T-helper 1 cell treated with Interleukin-12 subunit alpha and Interleukin-12 subunit beta and Interleukin-4 antibody, amounts not matched to agents 30 μg/mL and 1 μg/mL, for 36 hours (primary cell): Measurements from ENCODE around the gene PCF11.
"Not testable (repeated sequence)": the region's sequence is repeated elsewhere in the genome, so short reads cannot be mapped to it uniquely, and the experiment has no call there.

Experiments
- H3K27ac Mint-ChIP-seq: one replicate; pipeline ENCODE4 v1.8.0; 2021; ENCODE audit warnings: mild to moderate bottlenecking, mixed read lengths
- H3K27me3 Mint-ChIP-seq: one replicate; pipeline ENCODE4 v1.8.0; 2021; ENCODE audit warnings: low read depth, mixed read lengths
- H3K36me3 Mint-ChIP-seq: one replicate; pipeline ENCODE4 v1.8.0; 2021; ENCODE audit warnings: low read depth, mixed read lengths
- H3K4me1 Mint-ChIP-seq: one replicate; pipeline ENCODE4 v1.8.0; 2021; ENCODE audit warnings: low read depth, mixed read lengths
- H3K4me3 Mint-ChIP-seq: one replicate; pipeline ENCODE4 v1.8.0; 2021; ENCODE audit warnings: mild to moderate bottlenecking, moderate library complexity, mixed read lengths
- H3K9me3 Mint-ChIP-seq: one replicate; pipeline ENCODE4 v1.8.0; 2021; ENCODE audit warnings: mixed read lengths

The PCF11 gene

GRCh38 chr11:83156996-83157593 lies at the start of gene PCF11:
PCF11 (plus strand) TSS chr11:83157131; CDS start chr11:83157440, 309 bp downstream.
- Mint-ChIP-seq H3K9me3 (no peaks in the 10 kb centered on the region), H3K4me1 (peaks cover 30% of the 10 kb centered on the region), H3K27ac (peak within 1 kb of the TSS; percentile 94), H3K36me3 (peaks cover 41% of the 10 kb centered on the region), H3K27me3 (no peaks in the 10 kb centered on the region), H3K4me3 (peak within 1 kb of the TSS; percentile 99)

GRCh38 chr11:83112886-83113285 lies 44.0 kb upstream of the PCF11 start:
- Mint-ChIP-seq H3K27ac (no peak overlapping the region), H3K27me3 (no peaks in the 10 kb centered on the region), H3K4me3 (no peak overlapping the region), H3K36me3 (peaks cover 6% of the 10 kb centered on the region), H3K9me3 (no peaks in the 10 kb centered on the region), H3K4me1 (peaks cover 17% of the 10 kb centered on the region)

- no peak overlapping the region for H3K27ac Mint-ChIP-seq
- no peaks in the 10 kb centered on the region for H3K9me3 Mint-ChIP-seq
- H3K27me3 Mint-ChIP-seq, result no peaks in the 10 kb centered on the region
- peak overlapping the region; percentile 11 for H3K4me3 Mint-ChIP-seq
- peaks cover 6% of the 10 kb centered on the region for H3K36me3 Mint-ChIP-seq
- H3K4me1 Mint-ChIP-seq, result peaks cover 26% of the 10 kb centered on the region
Measured at GRCh38 chr11:83115026-83115425, 41.9 kb upstream of the PCF11 start.

- Mint-ChIP-seq H3K36me3 (peaks cover 6% of the 10 kb centered on the region), H3K4me1 (peaks cover 26% of the 10 kb centered on the region), H3K27ac (no peak overlapping the region), H3K9me3 (no peaks in the 10 kb centered on the region), H3K27me3 (no peaks in the 10 kb centered on the region), H3K4me3 (peak overlapping the region; percentile 11)
Measured at GRCh38 chr11:83115551-83115950, 41.4 kb upstream of the PCF11 start.

- Mint-ChIP-seq H3K4me3 (peak overlapping the region; percentile 86), H3K36me3 (peaks cover 5% of the 10 kb centered on the region), H3K9me3 (no peaks in the 10 kb centered on the region), H3K4me1 (peaks cover 26% of the 10 kb centered on the region), H3K27ac (no peak overlapping the region), H3K27me3 (no peaks in the 10 kb centered on the region)
Measured at GRCh38 chr11:83116015-83116641, 40.8 kb upstream of the PCF11 start.

- peaks cover 2% of the 10 kb centered on the region for H3K36me3 Mint-ChIP-seq
- H3K9me3 Mint-ChIP-seq, result no peaks in the 10 kb centered on the region
- H3K4me3 Mint-ChIP-seq, result no peak overlapping the region
- H3K4me1 Mint-ChIP-seq, result peaks cover 38% of the 10 kb centered on the region
- H3K27me3 Mint-ChIP-seq, result no peaks in the 10 kb centered on the region
- peak overlapping the region; percentile 45 for H3K27ac Mint-ChIP-seq
Measured at GRCh38 chr11:83118814-83119213, 38.1 kb upstream of the PCF11 start.

GRCh38 chr11:83119216-83119615 lies 37.7 kb upstream of the PCF11 start:
- H3K36me3 Mint-ChIP-seq, result peaks cover 2% of the 10 kb centered on the region
- H3K4me1 Mint-ChIP-seq, result peaks cover 38% of the 10 kb centered on the region
- H3K27me3 Mint-ChIP-seq, result no peaks in the 10 kb centered on the region
- no peak overlapping the region for H3K4me3 Mint-ChIP-seq
- no peaks in the 10 kb centered on the region for H3K9me3 Mint-ChIP-seq
- H3K27ac Mint-ChIP-seq, result no peak overlapping the region

GRCh38 chr11:83120327-83120726 lies 36.6 kb upstream of the PCF11 start:
- no peak overlapping the region for H3K4me3 Mint-ChIP-seq
- H3K36me3 Mint-ChIP-seq, result peaks cover 2% of the 10 kb centered on the region
- no peaks in the 10 kb centered on the region for H3K9me3 Mint-ChIP-seq
- H3K27me3 Mint-ChIP-seq, result no peaks in the 10 kb centered on the region
- no peak overlapping the region for H3K27ac Mint-ChIP-seq
- peaks cover 35% of the 10 kb centered on the region for H3K4me1 Mint-ChIP-seq

GRCh38 chr11:83122050-83122449 lies 34.9 kb upstream of the PCF11 start:
- Mint-ChIP-seq H3K27me3 (no peaks in the 10 kb centered on the region), H3K4me1 (peaks cover 28% of the 10 kb centered on the region), H3K9me3 (no peaks in the 10 kb centered on the region), H3K27ac (peak overlapping the region; percentile 13), H3K4me3 (no peak overlapping the region), H3K36me3 (no peaks in the 10 kb centered on the region)

- no peaks in the 10 kb centered on the region for H3K9me3 Mint-ChIP-seq
Measured at GRCh38 chr11:83122766-83123165, 34.2 kb upstream of the PCF11 start.

GRCh38 chr11:83124636-83125424 lies 32.1 kb upstream of the PCF11 start:
- Mint-ChIP-seq H3K4me1 (peaks cover 12% of the 10 kb centered on the region), H3K36me3 (no peaks in the 10 kb centered on the region), H3K4me3 (no peak overlapping the region), H3K9me3 (no peaks in the 10 kb centered on the region), H3K27ac (no peak overlapping the region), H3K27me3 (no peaks in the 10 kb centered on the region)

More at GRCh38 chr11:83122766-83123165, 34.2 kb upstream of the PCF11 start:
- H3K4me3 Mint-ChIP-seq, result no peak overlapping the region
- peaks cover 22% of the 10 kb centered on the region for H3K4me1 Mint-ChIP-seq
- H3K27ac Mint-ChIP-seq, result peak overlapping the region; percentile 13
- H3K27me3 Mint-ChIP-seq, result no peaks in the 10 kb centered on the region
- H3K36me3 Mint-ChIP-seq, result no peaks in the 10 kb centered on the region

GRCh38 chr11:83125577-83125976 lies 31.4 kb upstream of the PCF11 start:
- Mint-ChIP-seq H3K36me3 (no peaks in the 10 kb centered on the region), H3K27ac (no peak overlapping the region), H3K4me3 (no peak overlapping the region), H3K9me3 (no peaks in the 10 kb centered on the region), H3K4me1 (peaks cover 12% of the 10 kb centered on the region), H3K27me3 (no peaks in the 10 kb centered on the region)

- Mint-ChIP-seq H3K27ac (no peak overlapping the region), H3K4me1 (peaks cover 8% of the 10 kb centered on the region), H3K27me3 (no peaks in the 10 kb centered on the region), H3K36me3 (no peaks in the 10 kb centered on the region), H3K9me3 (no peaks in the 10 kb centered on the region), H3K4me3 (no peak overlapping the region)
Measured at GRCh38 chr11:83127310-83127637, 29.7 kb upstream of the PCF11 start.

GRCh38 chr11:83132191-83132590 lies 24.7 kb upstream of the PCF11 start:
- Mint-ChIP-seq H3K9me3 (no peaks in the 10 kb centered on the region), H3K27me3 (no peaks in the 10 kb centered on the region), H3K27ac (no peak overlapping the region), H3K4me1 (no peaks in the 10 kb centered on the region), H3K4me3 (no peak overlapping the region), H3K36me3 (no peaks in the 10 kb centered on the region)

GRCh38 chr11:83133266-83133665 lies 23.7 kb upstream of the PCF11 start:
- H3K4me1 Mint-ChIP-seq, H3K4me3 Mint-ChIP-seq, H3K27me3 Mint-ChIP-seq, H3K36me3 Mint-ChIP-seq, H3K27ac Mint-ChIP-seq, H3K9me3 Mint-ChIP-seq: not testable (repeated sequence)
